HG03045 (cell line): ENCODE results near the gene NUDT19.
A peak's percentile ranks its signal among the peaks of the same experiment; 100 is the strongest.
"Not testable (repeated sequence)": the region's sequence is repeated elsewhere in the genome, so short reads cannot be mapped to it uniquely, and the experiment has no call there.

Experiments
- ATAC-seq: cut with Tn5 transposase; IDR thresholded peaks from one replicate; pipeline ENCODE4 v1.9.1; 2021; ENCODE audit warnings: mild to moderate bottlenecking, moderate library complexity; ENCODE audit not compliant: unreplicated experiment

Gene NUDT19

DNA sequence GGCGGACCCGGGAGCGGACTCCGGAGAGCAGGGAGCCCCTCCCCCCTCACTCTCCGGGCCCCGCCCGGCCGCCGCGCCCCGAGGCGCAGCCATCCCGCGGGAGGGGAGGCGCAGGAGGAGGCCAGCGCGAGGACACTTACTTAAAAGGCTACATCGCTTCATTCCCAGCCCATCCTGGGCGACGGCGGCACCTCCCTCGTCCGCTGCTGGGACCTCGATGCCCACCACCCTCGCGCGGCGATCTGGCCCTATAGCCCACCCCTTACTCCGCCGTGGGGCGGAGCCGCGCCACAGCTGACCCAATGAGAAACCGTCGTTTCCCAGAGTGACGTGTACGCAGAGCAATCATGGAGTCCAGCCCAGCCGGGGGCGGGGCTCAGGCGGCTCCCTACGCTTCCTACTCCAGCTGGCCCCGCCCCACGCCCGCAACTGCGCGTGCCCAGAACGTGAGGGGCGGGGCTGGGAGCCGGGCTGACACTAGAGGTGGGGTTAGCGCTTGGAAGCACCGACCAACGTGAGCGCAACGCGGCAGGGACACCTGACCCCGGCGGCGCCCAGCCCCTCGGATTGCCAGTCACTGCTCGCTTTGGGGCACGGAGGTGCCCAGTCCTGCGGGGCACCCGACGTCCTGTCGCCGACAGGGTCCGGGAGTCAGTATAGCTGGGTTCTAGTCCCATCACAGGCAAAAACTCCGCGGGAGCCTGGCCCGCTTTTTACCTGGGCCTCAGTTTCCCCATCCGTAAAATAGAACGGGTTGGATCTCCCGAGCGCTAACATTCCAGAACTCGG, 16.5 kb upstream of the NUDT19 start, which contains the start of gene ANKRD27:
TSS of gene ANKRD27 (minus strand) at position 250 of the 789 bp plus-strand sequence. CDS start 16,165 bp downstream, outside the sequence.
- peak; percentile 97 for ATAC-seq

DNA sequence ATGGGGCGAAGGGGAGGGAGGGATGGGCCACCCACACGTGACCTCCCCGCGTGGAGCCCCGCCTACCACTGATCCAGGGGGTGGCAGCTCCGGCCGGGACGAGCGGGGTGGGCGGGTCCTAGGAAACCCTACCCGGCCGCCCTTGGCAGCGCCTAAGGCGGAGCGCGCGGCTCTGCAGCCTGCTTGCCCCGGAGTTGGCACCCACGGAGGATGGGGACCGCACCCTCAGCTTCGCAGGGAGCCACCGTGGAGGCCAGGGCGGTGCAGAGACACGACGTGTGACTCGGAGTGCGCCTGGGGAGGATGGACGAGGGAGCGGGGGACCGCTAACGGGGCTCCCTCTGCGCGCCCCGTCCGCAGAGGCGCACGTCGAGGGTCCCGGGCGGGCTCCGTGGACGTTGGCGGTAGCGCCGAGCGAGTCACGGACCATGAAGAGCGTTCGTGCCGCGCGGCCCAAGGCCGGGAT, 15.9 kb upstream of the NUDT19 start, which contains the start of gene RGS9BP:
TSS of gene RGS9BP (plus strand) at position 129 of the 466 bp plus-strand sequence. CDS start 416 bp downstream, outside the sequence.
- peak; percentile 34 for ATAC-seq

DNA sequence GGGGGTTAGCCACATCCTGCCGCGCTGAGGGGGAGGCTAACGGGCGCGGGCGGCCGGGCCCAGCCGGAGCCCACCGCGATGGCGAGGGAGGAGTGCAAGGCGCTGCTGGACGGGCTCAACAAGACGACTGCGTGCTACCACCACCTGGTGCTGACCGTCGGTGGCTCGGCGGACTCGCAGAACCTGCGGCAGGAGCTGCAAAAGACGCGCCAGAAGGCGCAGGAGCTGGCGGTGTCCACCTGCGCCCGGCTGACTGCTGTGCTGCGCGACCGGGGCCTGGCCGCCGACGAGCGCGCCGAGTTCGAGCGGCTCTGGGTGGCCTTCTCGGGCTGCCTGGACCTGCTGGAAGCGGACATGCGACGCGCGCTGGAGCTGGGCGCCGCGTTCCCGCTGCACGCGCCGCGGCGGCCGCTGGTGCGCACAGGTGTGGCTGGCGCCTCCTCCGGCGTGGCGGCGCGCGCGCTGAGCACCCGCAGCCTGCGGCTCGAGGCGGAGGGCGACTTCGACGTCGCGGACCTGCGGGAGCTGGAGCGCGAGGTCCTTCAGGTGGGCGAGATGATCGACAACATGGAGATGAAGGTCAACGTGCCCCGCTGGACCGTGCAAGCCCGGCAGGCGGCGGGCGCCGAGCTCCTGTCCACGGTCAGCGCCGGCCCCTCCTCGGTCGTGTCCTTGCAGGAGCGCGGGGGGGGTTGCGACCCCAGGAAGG, 15.3 kb upstream of the NUDT19 start:
- no peak for ATAC-seq

DNA sequence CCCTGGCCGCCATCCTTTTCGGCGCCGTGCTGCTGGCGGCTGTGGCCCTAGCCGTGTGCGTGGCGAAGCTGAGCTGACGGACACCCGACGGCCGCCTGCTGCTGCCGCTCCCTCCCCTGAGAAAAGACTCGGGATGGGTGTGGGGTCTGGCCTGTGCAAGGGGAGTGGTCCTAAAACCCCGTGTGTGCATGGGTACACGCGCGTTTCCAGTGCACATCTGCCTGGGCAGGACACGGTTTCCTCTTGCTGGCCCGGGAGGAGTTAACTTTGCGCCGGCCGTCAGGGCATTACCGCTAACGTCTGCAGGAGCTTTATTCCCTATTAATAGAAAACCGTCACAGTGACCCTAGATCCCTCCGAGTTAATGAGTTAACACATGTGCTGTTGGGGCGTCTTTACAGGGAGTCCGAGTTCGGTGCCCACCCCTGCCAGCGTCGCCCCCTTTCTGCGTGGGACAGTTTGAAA, 14.7 kb upstream of the NUDT19 start:
- ATAC-seq, result no peak

DNA sequence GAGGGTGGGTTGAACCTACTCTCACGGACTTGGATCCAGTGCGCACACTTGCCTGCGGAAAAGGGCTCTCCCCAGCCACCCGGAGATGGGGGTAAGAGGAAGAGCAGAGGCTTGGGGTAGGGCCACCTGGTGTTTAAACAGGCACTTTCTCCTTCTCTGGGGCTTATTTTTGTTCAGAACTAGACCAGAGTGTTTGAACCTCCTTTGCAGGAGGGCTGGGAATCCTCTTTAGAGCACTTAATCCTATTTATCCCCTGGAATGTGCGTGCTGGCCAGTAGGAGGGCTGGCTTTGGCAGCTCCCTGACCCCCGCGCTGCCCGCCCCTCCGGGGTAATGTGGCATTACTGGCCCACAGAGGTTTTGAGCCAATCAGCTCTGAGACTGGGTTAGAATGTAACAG, 14.0 kb upstream of the NUDT19 start:
- no peak for ATAC-seq

DNA sequence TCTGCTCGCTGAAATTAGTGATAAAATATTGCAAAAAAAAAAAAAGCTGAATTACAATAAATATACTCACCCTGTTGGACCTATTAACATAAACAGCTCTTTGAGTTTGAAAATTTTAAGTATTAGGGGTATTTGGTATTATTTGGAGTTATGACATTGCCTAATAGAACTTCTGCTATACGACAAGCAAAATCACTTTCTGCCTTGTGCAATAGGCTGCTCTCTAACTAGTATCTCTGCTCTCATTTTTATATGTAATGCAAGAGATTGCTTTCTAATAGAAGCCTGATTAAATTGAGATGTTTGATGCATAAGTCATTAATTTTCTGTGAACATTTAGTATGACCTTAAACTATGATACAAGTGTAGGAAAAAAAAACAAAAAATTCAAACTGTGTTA, 10.6 kb upstream of the NUDT19 start:
- no peak for ATAC-seq

DNA sequence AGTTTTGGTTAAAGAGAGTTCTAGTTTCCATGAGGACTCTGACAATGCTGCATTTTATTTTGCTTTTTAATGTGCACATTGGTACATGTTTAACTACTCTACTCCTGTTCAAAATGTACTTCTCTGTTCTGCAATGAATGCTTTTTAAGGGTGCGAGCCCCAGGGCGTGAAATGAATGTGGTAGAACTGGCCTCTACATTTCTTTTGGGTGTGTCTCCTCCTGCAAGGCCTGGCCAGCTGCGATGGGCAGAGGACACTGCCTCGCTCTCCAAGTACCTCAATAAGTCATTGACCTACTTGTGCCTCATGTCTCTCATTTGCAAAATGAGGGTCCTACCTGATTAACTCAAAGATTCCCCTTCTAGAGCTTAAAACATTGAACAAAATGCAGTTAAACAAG, 9.3 kb upstream of the NUDT19 start:
- ATAC-seq, result no peak

DNA sequence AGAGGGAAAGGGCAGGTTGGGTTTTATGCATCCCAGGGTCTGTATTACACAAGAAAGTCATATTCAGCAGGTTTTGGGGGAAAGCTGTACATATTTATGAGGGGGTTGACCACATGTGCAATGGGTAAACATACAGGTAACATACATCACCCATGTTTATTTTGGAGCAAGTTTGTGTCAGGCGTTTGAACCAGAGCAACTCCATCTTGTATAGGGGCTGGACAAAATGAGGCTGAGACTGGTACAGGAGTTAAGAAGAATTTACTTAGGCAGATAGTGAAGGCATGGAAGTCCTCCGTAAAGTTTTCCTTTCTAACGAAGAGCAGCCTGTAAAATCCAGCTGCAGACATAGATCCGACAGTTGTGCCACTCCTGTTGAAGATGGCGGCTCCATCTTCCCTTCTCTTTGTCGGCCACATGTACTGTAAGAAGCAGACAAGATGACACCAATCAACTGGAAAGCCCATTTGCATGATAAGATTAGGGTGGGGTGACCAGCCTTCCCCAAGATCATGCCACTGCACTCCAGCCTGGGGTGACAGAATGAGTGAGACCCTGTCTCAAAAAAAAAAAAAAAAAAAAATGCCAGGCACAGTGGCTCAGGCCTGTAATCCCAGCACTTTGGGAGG, 4.7 kb upstream of the NUDT19 start:
- no peak for ATAC-seq

DNA sequence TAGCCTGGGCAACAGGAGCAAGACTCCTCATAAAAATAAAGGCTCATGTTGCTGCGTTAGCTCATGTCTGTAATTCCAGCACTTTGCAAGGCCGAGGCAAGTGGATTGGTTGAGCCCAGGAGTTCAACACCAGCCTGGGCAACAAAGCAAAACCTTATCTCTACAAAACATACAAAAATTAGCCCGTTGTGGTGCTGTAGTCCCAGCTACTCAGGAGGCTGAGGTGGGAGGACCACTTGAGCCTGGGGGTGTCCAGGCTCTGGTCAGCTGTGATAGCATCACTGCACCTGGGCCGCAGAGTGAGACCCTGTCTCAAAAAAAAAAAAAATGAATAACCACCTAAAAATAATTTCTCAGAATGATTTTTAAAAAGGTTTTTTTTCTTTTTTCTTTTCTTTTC, 3.9 kb upstream of the NUDT19 start:
- no peak for ATAC-seq

DNA sequence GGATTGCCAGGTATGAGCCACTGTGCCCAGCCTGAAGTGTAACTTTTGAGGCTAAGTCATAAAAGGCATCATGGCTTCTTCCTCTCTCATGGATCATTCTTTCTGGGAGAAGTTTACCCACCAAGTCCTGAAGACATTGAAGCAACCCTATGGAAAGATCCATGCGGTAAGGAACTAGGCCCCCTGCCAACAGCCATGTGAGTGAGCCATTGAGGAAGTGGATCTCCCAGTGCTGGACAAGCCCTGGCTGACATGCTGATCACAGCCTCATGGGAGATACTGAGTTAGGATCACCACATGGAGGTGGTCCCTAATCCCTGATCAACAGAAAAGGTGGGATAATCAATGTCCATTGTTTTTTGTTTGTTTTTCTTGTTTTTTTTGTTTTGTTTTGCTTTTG, 3.3 kb upstream of the NUDT19 start:
- no peak for ATAC-seq

DNA sequence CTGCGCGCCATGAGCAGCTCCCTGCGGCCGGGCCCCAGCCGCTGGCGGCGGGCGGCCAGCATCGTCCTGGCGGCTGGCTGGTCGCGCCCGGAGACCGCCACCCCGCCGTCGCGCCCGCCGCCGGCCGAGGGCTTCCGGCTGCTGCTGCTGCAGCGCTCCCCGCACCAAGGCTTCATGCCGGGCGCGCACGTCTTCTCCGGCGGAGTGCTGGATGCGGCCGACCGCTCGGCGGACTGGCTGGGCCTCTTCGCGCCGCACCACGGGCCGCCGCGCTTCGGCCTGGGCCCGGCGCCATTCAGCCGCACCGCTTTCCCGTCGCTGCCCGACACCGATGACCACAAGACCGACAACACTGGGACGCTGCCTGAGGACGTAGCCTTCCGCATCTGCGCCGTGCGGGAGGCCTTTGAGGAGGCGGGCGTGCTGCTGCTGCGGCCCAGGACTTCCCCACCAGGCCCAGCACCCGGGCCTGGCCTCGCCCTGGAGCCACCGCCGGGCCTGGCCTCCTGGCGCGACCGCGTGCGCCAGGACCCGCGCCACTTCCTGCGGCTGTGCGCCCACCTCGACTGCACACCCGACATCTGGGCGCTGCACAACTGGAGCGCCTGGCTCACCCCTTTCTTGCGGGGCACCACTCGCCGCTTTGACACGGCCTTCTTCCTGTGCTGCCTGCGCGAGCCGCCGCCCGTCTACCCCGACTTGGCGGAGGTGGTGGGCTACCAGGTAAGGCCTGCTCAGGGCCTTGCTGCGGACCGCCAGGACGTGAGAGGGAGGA, 518 bp downstream of the NUDT19 start:
- ATAC-seq, result peak; percentile 51

DNA sequence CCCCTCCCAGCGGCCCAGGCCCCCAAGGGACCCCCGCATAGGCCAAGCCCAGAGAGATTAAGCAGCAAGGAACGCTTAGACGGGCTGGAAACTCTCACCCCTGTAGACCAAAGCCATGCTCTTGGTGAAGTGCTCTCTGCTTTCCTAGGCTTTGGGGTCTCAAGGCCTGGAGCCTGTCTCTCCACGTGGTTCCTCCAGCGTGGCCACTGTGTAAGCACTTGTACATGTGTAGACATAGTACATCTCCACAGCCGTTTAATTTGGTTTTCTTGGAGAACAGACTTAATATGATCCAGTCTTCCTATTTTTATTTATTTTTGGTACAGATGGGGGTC, 1.1 kb downstream of the NUDT19 start:
- no peak for ATAC-seq

DNA sequence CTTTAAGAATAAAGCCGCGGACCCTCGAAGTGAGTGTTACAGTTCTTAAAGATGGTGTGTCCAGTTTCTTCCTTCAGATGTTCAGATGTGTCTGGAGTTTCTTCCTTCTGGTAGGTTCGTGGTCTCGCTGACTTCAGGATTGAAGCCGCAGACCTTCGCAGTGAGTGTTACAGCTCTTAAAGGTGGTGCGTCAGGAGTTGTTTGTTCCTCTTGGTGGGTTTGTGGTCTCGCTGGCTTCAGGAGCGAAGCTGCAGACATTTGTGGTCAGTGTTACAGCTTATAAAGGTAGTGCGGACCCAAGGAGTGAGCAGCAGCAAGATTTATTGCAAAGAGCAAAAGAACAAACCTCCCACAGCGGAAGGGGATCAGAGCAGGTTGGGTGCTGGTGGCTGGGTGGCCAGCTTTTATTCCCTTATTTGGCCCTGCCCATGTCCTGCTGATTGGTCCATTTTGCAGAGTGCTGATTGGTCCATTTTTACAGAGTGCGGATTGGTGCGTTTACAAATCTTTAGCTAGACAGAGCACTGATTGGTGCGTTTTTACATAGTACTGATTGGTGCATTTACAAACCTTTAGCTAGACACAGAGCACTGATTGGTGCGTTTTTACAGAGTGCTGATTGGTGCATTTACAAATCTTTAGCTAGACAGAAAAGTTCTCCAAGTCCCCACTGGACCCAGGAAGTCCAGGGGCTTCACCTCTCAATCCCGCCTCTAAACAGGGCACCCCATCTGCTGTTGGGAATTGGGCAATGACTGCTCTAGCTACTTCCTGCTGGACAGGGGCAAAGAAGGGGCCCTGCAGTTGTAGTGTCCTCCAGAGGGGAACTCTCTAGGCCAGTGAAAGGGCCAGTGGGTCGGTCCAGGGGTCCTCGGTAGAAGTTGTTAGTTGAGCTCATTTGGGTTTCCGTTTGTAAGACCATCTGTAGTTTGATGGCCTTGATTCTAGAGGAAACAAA, 1.8 kb downstream of the NUDT19 start:
- not testable (repeated sequence) for ATAC-seq

DNA sequence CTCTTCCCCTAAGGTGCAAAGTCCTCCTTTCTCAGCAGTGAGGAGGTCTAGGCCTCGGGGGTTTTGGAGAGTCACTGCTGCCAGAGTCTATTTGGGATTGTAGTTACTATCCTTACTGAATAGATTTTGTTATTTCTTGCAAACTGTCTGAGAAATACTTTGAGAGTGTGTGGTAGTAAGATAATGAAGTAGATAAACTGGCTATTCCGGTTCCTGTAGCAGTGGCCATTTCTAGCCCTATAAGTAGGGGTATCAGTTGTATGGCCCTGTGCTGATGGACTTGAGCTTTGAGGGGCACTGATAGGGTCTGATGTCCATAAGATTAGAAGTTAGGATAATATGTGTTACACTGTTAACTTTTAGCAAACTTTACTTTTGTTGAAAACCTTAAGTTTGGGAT, 2.7 kb downstream of the NUDT19 start:
- ATAC-seq, result not testable (repeated sequence)

DNA sequence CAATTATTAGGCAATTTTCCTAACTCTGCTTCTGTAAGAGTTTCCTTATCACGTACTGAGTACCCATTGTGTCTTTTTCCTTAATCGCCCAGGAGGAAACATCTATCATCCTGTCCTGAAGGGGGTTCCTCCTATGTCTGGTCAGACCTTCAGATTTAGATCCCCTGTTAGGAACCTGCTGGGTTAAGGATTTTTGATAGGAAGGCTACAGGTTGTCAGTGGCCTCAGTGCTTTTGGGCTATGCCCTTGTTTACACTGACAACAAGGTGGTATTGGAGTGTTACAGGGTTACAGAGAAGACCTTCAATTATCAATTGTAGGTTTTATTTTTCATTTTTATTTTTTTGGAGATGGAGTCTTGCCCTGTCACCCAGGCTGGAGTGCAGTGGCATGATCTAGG, 3.2 kb downstream of the NUDT19 start:
- not testable (repeated sequence) for ATAC-seq

DNA sequence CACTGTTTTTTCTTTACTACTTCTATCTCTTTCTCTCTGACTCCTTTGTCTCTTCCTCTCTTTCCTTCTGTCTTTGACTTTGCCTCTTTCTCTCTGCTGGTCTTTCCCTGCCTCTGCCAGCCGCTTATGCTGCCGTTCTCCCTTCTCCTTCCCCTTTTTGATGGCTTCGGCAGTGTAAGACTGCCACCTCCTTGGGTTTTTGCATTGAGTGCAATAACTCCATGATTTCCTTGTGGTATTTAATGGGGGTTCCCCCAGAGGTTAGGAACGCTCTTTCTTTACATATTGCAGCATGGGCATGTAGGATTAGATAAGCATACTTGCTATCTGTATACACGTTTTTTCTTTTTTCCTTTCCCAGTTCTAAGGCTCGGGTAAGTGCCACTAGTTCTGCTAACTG, 3.9 kb downstream of the NUDT19 start:
- ATAC-seq, result not testable (repeated sequence)

DNA sequence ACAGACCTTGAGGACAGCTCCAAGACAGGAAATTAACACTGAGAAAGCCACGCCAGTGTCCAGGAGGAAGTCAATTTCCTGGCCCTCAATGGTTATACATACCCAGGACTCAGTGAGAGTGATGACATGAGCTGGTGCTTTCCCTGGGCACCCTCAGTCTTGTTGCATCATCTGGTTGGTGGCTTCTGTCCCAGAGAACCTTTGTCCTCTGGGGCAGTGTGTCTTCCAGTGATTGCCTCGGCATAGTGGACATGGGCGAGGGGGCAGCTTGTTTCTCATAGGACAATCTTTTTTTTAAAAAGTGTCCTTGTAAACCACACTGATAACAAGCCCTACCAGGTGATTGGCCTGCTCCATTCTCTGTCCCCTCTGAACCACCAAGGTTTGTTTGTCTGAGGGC, 5.2 kb downstream of the NUDT19 start:
- ATAC-seq, result not testable (repeated sequence)

DNA sequence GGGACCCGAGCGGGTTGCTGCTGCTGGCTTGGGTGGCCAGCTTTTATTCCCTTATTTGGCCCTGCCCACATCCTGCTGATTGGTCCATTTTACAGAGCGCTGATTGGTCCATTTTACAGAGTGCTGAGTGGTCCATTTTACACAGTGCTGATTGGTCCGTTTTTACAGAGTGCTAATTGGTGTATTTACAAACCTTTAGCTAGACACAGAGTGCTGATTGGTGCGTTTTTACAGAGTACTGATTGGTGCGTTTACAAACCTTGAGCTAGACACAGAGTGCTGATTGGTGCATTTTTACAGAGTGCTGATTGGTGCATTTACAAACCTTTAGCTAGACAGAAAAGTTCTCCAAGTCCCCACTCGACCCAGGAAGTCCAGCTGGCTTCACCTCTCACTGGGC, 8.5 kb downstream of the NUDT19 start:
- not testable (repeated sequence) for ATAC-seq

DNA sequence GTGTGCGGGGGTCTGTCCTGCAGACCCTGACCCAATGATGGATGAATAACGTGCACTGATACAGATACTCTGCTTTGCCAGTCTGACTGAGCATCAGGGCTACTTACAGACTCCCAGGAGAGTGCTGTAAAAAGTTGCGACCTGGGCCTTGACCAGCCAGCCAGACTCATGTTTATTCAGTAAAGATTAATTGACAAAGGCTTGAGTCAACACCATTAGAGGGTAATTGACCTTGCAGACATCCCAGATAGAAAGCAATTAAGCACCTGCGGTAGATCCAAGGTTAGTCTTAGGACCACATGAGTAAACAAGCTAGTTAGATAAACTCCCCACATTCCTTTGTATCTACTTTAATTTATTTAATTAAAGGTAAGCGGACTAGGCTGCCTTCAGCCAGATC, 10.4 kb downstream of the NUDT19 start:
- no peak for ATAC-seq

DNA sequence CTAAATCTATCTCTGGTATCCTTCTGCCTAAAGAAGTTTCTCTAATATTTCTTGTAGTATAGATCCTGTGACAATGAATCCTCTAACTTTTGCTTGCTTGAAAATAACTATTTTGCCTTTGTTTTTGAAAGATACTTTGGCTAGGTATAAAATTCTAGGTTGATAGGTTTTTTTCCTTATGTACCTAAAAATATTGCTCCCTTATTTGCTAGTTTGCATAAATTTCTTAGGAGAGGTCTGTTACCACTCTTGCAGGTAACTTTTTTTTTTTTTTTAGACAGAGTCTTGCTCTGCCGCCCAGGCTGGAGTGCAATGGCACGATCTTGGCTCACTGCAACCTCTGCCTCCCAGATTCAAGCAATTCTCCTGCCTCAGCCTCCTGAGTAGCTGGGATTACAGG, 12.4 kb downstream of the NUDT19 start:
- ATAC-seq, result not testable (repeated sequence)
